GM12892 (cell line): ENCODE measurements around the gene CYP1B1.

Experiments used
- POLR2A ChIP-seq: IDR thresholded peaks from 2 replicates; pipeline ENCODE4 v1.6.1; 2011; ENCODE audit warnings: low read depth, low read length, control low read depth
- POLR2AphosphoS5 ChIP-seq: IDR thresholded peaks from 2 replicates; pipeline ENCODE4 v1.6.1; 2011; ENCODE audit warnings: low read depth, low read length, control low read depth

- TF ChIP-seq POLR2AphosphoS5 (no peak), POLR2A (no peak)
Observed at GRCh38 chr2:38109732-38110181, 33.8 kb upstream of the CYP1B1 start.
